Activated T-cell treated with anti-CD3 and anti-CD28 coated beads for 24 hours (primary cell): ENCODE measurements around the gene MCM10.

Source experiments
- DNase-seq: peaks from one replicate; pipeline ENCODE4 v3.0.0-alpha.2; 2020; ENCODE audit warnings: low read depth

The MCM10 gene

DNA sequence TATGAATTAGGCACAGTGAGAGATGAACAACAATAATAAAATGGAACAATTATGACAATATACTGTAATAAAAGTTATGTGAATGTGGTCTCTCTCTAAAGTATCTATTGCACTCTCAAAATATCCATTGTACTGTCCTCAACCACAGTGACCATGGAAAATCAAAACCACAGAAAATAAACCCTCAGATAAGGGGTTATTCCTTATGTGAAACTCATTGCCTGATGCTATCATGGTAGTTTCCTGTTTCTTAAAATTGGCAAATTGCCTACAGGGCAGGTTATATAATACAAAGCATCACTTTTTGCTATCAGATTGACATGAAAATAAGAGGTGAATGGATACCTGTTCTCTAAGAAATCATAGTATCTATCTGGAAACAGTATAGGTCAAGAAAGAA lies 3.8 kb downstream of the MCM10 start:
- no peak for DNase-seq

DNA sequence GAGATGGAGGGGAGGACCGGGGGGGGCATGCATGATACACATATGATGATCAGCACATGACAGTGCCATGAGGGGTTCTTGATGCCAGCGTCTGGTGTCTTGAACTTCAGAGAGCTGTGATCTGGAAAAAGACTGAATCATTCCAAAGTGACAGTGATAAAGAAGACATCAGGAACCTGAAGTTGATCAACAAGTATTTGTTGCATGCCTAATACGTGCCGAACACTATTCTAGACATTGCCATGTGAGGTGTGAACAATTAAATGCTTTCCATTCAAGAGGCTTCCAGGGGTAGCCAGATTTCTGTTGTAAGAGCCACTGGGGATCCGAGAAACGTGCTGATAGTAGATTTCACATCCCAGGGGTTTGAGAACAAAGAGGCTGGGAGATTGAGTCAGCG lies 6.2 kb downstream of the MCM10 start:
- DNase-seq: no peak

DNA sequence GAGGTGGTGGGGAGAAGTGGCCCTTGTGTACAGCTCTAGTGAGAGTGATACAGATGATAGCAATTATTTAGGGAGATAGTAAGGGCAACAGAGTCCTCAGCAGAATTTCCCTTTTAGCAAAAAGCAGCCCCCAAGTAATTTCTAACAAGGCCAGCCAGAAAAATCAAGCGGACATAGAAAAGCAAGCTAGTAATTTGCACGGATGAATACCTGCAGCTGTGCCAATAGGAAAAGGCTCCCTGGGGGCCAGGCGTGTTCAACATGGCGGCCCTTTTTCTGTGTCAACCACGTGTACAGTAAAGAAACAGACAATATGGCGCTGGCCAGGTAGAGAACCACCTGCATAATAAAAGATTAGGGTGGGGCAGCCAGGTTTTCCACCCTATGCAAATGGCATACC lies 7.4 kb downstream of the MCM10 start:
- DNase-seq: no peak

DNA sequence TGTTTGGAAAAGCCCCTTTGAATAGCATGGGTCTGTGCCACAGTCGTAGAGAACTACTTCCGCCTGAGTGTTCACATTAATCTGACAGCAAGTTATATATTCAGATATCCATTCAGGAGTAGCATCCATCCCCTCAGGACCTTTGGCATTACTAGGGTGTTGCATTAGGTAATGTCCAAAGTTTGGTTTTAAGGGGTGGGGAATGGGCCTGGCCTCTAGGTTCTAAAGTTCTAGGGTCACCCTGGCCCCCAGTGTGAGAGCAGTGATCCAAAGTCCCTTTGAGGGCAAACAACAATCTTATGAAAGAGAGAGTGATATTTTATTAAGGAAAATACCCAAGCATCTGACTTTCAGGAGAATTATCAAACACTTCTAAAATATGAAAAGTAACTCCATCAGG lies 12.3 kb downstream of the MCM10 start:
- no peak for DNase-seq

GRCh38 chr10:13180788-13181187 lies 19.4 kb downstream of the MCM10 start:
- DNase-seq: no peak

DNA sequence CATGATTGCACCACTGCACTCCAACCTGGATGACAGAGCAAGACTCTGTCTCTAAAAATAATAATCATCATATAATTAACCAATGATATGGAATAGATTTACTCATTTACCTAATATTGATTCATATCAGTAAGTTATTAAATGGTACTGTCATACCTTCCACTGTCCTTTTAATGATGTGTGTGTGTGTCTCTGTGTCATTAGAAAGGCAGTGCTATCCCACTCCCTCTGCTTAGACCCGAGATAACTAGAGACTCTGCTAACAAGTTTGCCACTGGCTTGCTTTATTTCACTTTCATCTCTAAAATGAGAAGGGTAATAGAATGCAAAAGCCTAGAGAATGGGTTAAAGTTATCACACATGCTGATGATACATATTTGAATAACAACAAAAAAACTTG lies 21.1 kb downstream of the MCM10 start:
- DNase-seq: no peak

DNA sequence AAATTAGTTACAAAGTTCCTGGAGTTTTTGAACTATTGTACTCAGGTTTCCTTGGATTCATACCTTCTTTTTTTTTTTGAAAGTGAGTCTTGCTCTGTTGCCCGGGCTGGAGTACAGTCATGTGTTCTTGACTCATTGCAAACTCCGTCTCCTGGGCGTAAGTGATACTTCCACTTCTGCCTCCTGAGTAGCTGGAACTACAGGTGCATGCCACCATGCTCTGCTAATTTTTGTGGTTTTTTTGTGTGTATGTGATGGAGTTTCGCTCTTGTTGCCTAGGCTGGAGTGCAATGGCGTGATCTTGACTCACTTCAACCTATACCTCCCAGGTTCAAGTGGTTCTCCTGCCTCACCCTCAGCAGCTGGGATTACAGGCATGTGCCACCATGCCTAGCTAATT lies 22.3 kb downstream of the MCM10 start:
- DNase-seq: no peak

- DNase-seq: no peak
Observed at GRCh38 chr10:13184276-13184675, 22.9 kb downstream of the MCM10 start.

DNA sequence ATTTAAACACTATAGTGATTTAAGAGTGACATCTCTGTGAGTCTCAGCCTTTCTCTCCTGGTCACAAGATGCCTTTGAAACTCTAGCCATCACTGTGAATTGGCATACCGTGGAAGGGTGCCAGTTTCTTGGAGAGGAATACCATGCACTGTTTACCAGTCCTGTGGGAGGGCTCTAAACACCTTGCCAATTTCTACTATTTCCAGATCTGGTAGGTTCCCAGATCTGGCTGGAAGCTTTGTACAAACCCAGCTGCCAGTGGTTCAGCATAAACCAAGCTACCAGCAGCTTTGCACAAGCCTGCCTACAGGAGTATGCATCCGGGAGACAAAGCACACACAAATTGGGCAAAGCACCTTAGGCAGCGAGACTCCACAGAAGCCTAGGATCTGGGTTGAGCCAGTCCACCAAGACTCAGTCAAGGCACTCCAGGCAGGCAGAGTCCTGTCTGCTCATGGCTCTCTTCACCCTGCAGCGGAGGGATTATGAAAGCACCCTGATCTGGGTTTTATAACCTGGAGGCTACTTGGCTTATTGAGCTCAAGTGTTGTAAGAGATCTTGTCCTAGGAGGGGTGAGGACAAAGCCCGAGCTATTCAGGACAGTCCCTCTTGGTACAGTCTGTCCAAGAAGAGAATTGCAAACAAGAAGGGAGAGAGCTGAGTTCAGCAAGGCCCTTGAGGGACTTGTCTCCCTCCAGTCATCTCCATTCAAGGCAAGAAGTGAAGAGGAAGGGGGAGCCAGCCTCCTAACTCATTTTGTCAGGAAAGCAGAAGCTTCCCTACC lies 23.6 kb downstream of the MCM10 start:
- DNase-seq: no peak

GRCh38 chr10:13187135-13187534 lies 25.8 kb downstream of the MCM10 start:
- no peak for DNase-seq

DNA sequence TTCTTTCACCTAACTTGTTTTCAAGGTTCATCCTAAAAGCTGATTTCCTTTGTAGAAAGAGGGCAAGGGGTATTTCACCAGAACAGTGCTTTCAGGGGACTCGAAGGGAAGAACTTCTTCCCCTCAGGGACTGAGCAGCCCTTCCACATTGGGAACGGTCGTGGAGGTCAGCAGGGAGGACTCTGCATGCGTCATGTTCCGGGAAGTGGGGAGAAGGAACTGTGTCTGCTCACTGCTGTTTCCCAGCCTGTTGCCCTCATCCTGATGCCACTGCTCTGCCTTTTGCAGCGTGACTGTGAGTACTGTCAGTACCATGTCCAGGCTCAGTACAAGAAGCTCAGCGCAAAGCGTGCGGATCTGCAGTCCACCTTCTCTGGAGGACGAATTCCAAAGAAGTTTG lies 27.2 kb downstream of the MCM10 start:
- DNase-seq: no peak

DNA sequence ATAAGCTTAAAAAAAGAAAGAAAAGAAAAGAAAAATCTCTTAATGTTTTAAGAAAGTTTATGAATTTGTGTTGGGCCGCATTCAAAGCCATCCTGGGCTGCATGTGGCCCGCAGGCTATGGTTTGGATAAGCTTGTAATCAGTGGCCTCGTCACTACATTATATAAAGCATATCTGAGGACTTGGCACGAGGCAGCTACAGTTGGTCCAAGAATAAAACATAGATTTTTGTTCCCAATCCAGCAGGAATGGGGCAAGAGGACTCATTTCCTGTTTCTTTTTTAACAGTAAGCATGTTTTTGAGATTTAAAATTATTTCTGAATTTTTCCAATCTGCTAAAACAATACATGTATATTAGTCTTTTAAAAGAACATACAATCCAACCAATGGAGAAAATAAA lies 28.6 kb downstream of the MCM10 start:
- no peak for DNase-seq

DNA sequence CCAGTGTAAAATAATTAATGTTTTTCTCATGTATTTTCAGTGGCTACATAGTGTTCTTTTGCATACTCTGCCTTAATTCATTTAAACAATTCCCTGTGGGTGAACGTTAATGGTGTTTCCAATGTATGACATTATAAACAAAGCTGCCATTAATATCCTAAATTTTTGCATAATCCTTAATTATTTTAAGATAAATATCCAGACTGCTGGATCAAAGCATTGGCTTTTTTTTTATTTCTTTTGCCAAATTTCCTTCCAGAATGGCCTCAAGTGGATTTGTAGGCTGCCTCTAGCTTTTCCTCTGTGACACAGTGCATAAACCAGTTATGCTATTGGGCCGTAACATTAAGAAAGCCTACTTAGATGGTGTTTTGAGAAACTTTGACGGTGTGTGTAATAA lies 29.5 kb downstream of the MCM10 start:
- DNase-seq: no peak

- no peak for DNase-seq
Observed at GRCh38 chr10:13191362-13191761, 30.0 kb downstream of the MCM10 start.

GRCh38 chr10:13193637-13194036 lies 32.3 kb downstream of the MCM10 start:
- no peak for DNase-seq

GRCh38 chr10:13195016-13195415 lies 33.7 kb downstream of the MCM10 start:
- DNase-seq: no peak

GRCh38 chr10:13201132-13201531 lies 39.8 kb downstream of the MCM10 start:
- DNase-seq: no peak

DNA sequence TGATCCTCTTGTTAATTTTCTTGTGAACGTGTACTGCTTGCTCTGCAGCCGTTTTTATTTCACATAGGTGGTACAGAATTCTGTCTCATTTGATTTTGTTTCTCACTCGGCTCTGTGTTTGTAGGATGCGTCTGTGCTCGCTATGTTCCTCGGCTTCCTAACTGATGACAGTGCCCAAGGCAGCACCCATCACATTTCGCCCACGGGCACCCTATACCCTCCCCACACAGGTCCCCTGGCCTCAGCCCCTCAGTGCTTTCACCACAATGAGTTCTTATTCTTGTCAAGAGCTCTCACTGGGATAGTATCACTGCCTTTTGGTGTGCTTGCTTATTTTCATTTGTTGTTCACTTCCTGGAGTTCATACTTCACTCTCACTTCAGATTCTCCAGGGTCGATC lies 44.7 kb downstream of the MCM10 start:
- DNase-seq: no peak

DNA sequence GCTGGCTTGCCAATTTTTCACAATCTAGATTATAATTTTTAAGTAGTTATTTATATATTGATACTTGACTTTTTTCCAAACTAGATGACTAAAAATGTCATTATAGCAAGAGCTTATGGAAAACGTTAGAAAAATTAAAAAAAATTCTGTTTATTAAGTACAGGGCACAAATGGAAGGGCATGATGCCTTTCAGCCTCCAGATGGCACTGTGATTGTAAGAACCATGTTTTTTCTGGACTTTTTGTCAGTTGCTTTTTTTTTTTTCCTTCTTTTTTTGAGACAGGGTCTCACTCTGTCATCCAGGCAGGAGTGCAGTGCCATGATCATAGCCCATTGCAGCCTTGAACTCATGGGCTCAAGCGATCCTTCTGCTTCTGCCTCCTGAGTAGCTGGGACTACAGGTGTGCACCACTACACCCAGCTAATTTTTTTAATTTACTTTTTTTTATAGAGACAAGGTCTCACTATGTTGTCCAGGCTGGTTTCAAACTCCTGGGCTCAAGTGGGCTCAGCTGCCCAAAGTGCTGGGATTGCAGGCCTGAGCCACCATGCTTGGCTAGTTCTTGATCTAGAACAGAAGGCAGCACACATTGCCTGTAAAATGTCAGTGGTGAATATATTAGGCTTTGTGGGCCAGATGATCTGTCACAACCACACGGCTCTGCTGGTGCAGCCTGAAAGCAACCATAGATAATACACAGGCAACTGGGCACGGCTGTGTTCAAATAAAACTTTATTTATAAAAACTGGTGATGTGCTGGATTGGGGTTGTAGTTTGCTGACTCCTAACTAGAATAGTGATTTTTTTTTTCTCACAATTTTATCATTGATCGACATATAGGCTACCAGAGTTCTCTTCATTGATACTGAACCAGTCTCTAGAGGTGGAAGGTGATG lies 45.4 kb downstream of the MCM10 start:
- DNase-seq: no peak

DNA sequence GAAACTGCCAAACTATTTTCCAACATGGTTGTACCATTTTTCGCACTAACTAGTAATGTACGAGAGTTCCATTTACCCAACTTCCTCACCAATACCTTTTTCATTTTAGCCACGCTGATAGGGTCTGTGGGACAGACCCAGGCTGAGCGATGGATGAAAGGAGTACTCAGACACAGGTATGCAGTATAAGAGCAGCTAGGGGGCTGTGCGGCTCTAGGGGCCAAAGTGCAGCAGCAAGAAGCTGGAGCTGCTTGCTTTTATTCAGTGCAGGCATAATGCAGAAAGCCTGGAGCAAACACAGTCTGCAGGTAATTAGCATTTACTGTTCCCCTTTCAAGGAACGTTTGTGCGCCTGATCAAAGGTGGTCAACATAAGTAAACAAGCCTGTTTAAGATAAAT lies 51.8 kb downstream of the MCM10 start:
- no peak for DNase-seq

GRCh38 chr10:13218878-13219277 lies 57.5 kb downstream of the MCM10 start:
- no peak for DNase-seq

GRCh38 chr10:13219685-13220670 lies 58.6 kb downstream of the MCM10 start:
- DNase-seq: no peak
